H9 (cell line): ENCODE data around the gene PTPRN2. TPM values are rescaled to one million over a fixed set of nuclear protein-coding genes. Genes with fewer than 3 reads are reported as not detected.

Experiments used
- DNase-seq: peaks from one replicate; pipeline ENCODE4 v3.0.0-alpha.2; 2017
- H2AFZ ChIP-seq: one replicate; pipeline ENCODE4 v1.6.1; 2013; ENCODE audit warnings: mild to moderate bottlenecking, low read length, control low read depth, moderate library complexity
- H2AK5ac ChIP-seq: 2 replicates; pipeline ENCODE4 v1.6.1; 2013; ENCODE audit warnings: low read length, control low read depth, mixed read lengths; ENCODE audit not compliant: insufficient read length
- H2BK120ac ChIP-seq: one replicate; pipeline ENCODE4 v1.6.1; 2013; ENCODE audit warnings: low read depth, mild to moderate bottlenecking, low read length, control low read depth, inconsistent platforms; ENCODE audit not compliant: poor library complexity, severe bottlenecking
- H2BK12ac ChIP-seq: 2 replicates; pipeline ENCODE4 v1.6.1; 2013; ENCODE audit warnings: low read length, control low read depth, mixed read lengths, low read depth; ENCODE audit not compliant: insufficient read length
- H2BK15ac ChIP-seq: 2 replicates; pipeline ENCODE4 v1.6.1; 2013; ENCODE audit warnings: low read depth, low read length, control low read depth
- H2BK20ac ChIP-seq: one replicate; pipeline ENCODE4 v1.6.1; 2013; ENCODE audit warnings: low read depth, mild to moderate bottlenecking, low read length, control low read depth, inconsistent platforms; ENCODE audit not compliant: poor library complexity, severe bottlenecking
- H2BK5ac ChIP-seq: 2 replicates; pipeline ENCODE4 v1.6.1; 2013; ENCODE audit warnings: low read length, control low read depth, mixed read lengths; ENCODE audit not compliant: insufficient read length
- H3K14ac ChIP-seq: 2 replicates; pipeline ENCODE4 v1.6.1; 2013; ENCODE audit warnings: low read length, control low read depth; ENCODE audit not compliant: insufficient read depth
- H3K18ac ChIP-seq: 2 replicates; pipeline ENCODE4 v1.6.1; 2013; ENCODE audit warnings: low read depth, mild to moderate bottlenecking, mixed read lengths, low read length, control low read depth; ENCODE audit not compliant: insufficient read length
- H3K23ac ChIP-seq: 2 replicates; pipeline ENCODE4 v1.6.1; 2013; ENCODE audit warnings: low read length, control low read depth, mixed read lengths, low read depth; ENCODE audit not compliant: insufficient read length
- H3K23me2 ChIP-seq: 2 replicates; pipeline ENCODE4 v1.6.1; 2013; ENCODE audit warnings: low read depth, mild to moderate bottlenecking, mixed read lengths, low read length, control low read depth; ENCODE audit not compliant: insufficient read length, poor library complexity, severe bottlenecking
- H3K27ac ChIP-seq: 2 replicates; pipeline ENCODE4 v1.5.1; 2013; ENCODE audit warnings: low read length, control low read depth, mixed read lengths, low read depth; ENCODE audit not compliant: insufficient read length
- H3K27me3 ChIP-seq: 2 replicates; pipeline ENCODE4 v1.6.1; 2013; ENCODE audit warnings: low read length, control low read depth, inconsistent platforms; ENCODE audit not compliant: insufficient read depth
- H3K4ac ChIP-seq: 2 replicates; pipeline ENCODE4 v1.6.1; 2013; ENCODE audit warnings: low read depth, mild to moderate bottlenecking, control low read depth, inconsistent platforms, low read length, moderate library complexity
- H3K4me1 ChIP-seq: 2 replicates; pipeline ENCODE4 v1.6.1; 2013; ENCODE audit warnings: low read length, control low read depth, inconsistent platforms; ENCODE audit not compliant: insufficient read depth
- H3K4me2 ChIP-seq: 2 replicates; pipeline ENCODE4 v1.6.1; 2013; ENCODE audit warnings: low read length, control low read depth, mixed read lengths; ENCODE audit not compliant: insufficient read length, insufficient read depth
- H3K56ac ChIP-seq: 2 replicates; pipeline ENCODE4 v1.6.1; 2013; ENCODE audit warnings: low read depth, mild to moderate bottlenecking, mixed read lengths, low read length, control low read depth; ENCODE audit not compliant: insufficient read length
- H3K79me1 ChIP-seq: 2 replicates; pipeline ENCODE4 v1.6.1; 2013; ENCODE audit warnings: low read depth, mild to moderate bottlenecking, moderate library complexity, low read length, control low read depth, inconsistent platforms; ENCODE audit not compliant: insufficient read depth, poor library complexity, severe bottlenecking
- H3K79me2 ChIP-seq: 2 replicates; pipeline ENCODE4 v1.6.1; 2013; ENCODE audit warnings: low read length, control low read depth, inconsistent platforms; ENCODE audit not compliant: insufficient read depth
- H3K9ac ChIP-seq: 2 replicates; pipeline ENCODE4 v1.6.1; 2013; ENCODE audit warnings: low read length, control low read depth, mixed read lengths; ENCODE audit not compliant: insufficient read length; ENCODE audit errors: extremely low read depth
- H3K9me3 ChIP-seq: one replicate; pipeline ENCODE4 v1.6.1; 2013; ENCODE audit warnings: low read depth, low read length, inconsistent platforms; ENCODE audit not compliant: control insufficient read depth
- H3T11ph ChIP-seq: one replicate; pipeline ENCODE4 v1.6.1; 2013; ENCODE audit warnings: mild to moderate bottlenecking, low read length, control low read depth, inconsistent platforms
- H4K20me1 ChIP-seq: one replicate; pipeline ENCODE4 v1.6.1; 2013; ENCODE audit not compliant: control insufficient read depth, insufficient read length, insufficient read depth
- H4K5ac ChIP-seq: 2 replicates; pipeline ENCODE4 v1.6.1; 2013; ENCODE audit warnings: low read depth, mild to moderate bottlenecking, mixed read lengths, low read length, control low read depth; ENCODE audit not compliant: insufficient read length
- H4K8ac ChIP-seq: replicated peaks from 2 replicates; pipeline ENCODE4 v1.6.1; 2013; ENCODE audit warnings: low read length, control low read depth, mixed read lengths, low read depth; ENCODE audit not compliant: insufficient read length
- H4K91ac ChIP-seq: 2 replicates; pipeline ENCODE4 v1.6.1; 2013; ENCODE audit warnings: low read depth, mild to moderate bottlenecking, moderate library complexity, mixed read lengths, low read length, control low read depth; ENCODE audit not compliant: insufficient read length
- H3K27ac Mint-ChIP-seq, 3 experiments: 2 replicates in 2 of 3; 3 replicates in 1 of 3; pipeline ENCODE4 v1.8.0; 2020 to 2021; ENCODE audit warnings: mixed read lengths in 3 of 3, mild to moderate bottlenecking in 1 of 3, moderate library complexity in 1 of 3
- H3K27me3 Mint-ChIP-seq: 2 replicates; pipeline ENCODE4 v1.8.0; 2021; ENCODE audit warnings: low read depth, mild to moderate bottlenecking, moderate library complexity, mixed read lengths
- H3K36me3 Mint-ChIP-seq, 3 experiments: 2 replicates in 2 of 3; 3 replicates in 1 of 3; pipeline ENCODE4 v1.8.0; 2020 to 2021; ENCODE audit warnings: low read depth in 3 of 3, mixed read lengths in 3 of 3; ENCODE audit not compliant: insufficient read depth in 1 of 3
- H3K4me1 Mint-ChIP-seq, 2 experiments: 2 replicates each; pipeline ENCODE4 v1.8.0; 2020; ENCODE audit warnings: mixed read lengths in 2 of 2
- H3K4me3 Mint-ChIP-seq, 2 experiments: 2 replicates in 1 of 2; 3 replicates in 1 of 2; pipeline ENCODE4 v1.8.0; 2020 to 2021; ENCODE audit warnings: mild to moderate bottlenecking in 2 of 2, mixed read lengths in 2 of 2, moderate library complexity in 1 of 2
- H3K9me3 Mint-ChIP-seq, 2 experiments: 2 replicates in 1 of 2; 3 replicates in 1 of 2; pipeline ENCODE4 v1.8.0; 2020; ENCODE audit warnings: mild to moderate bottlenecking in 2 of 2, mixed read lengths in 2 of 2, moderate library complexity in 1 of 2
- CTCF ChIP-seq: fragments of 200-600 bp; sonication (generic); conservative IDR thresholded peaks from 3 replicates; pipeline ENCODE4 v1.8.0; 2021; ENCODE audit warnings: antibody characterized with exemption, mild to moderate bottlenecking
- WGBS: extraction: QIAGEN DNeasy Blood & Tissue Kit; methylation state at CpG from one replicate; pipeline ENCODE4 v1.1.7; 2013; ENCODE audit warnings: missing lambda C conversion rate, low lambda C conversion rate, mixed read lengths; ENCODE audit not compliant: insufficient read length; ENCODE audit errors: extremely low coverage; 5-methylcytosine and 5-hydroxymethylcytosine counted together
- total RNA-seq: library from RNA; stranded (reverse); gene quantifications from 2 replicates; pipeline ENCODE4 v1.2.1, GENCODE V29; 2021

PTPRN2 gene
- total RNA-seq, 1 experiment from 2014 or later: 5.2 TPM

DNA sequence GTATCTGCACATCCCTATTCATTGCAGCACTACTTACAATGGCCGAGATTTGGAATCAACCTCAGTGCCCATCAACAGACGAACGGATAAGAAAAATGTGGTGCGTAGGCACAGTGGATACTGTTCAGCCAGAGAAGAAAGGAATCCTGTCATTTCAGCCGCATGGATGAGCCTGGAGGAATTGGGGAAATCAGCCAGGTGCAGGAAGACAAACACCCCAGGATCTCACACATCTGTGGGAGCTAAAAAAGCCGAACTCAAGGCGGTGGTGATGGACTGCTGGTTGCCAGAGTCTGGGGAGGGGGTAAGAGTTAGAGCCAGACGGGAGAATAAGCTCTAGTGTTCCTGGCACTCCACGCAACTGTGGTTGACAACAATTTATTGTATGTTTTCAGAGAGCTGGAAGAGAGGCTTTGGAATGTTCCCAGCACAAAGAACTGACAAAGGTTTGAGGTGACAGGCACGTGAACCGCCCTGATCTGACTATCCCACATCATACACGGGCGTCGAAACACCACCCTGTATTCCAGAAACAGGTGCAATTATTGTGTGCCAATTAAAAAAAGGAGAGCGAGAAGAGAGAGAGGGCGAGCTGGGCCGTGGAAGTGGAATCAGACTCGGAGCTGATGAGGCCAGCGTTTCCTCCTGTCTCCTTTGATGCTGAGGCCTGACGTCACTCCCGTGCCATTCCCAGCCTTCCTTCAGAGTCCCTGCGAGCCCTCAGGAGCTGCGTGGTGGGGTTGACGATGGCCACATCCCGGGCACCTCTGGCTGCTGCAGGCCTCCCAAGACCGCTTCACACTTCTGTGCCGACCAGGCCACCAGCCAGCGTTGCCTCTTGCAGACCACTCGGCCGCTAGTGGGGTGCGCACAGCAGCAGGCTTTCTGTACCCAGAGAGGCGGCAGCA is 1061.4 kb downstream of the PTPRN2 start:
- Histone ChIP-seq H3K9ac (no peak overlapping the region), H3K79me2 (no peaks in the 10 kb centered on the region), H3T11ph (no peak overlapping the region), H4K5ac (no peak overlapping the region), H3K27ac (no peak overlapping the region), H4K8ac (no peak overlapping the region), H2BK20ac (no peak overlapping the region), H3K23me2 (no peaks in the 10 kb centered on the region), H2BK15ac (no peak overlapping the region), H3K79me1 (no peaks in the 10 kb centered on the region), H4K20me1 (peaks cover 5% of the 10 kb centered on the region), H3K4ac (no peak overlapping the region), H3K18ac (no peak overlapping the region), H3K9me3 (no peaks in the 10 kb centered on the region), H3K4me1 (0 out of 2 replicates have a peak, but pooled peaks cover 2% of the 10 kb centered on the region), H2AK5ac (no peak overlapping the region), H2BK5ac (no peak overlapping the region), H4K91ac (no peak overlapping the region), H3K27me3 (no peaks in the 10 kb centered on the region), H2BK12ac (no peak overlapping the region), H2BK120ac (no peak overlapping the region), H3K56ac (no peak overlapping the region), H2AFZ (no peak overlapping the region), H3K23ac (no peak overlapping the region), H3K14ac (no peak overlapping the region), H3K4me2 (no peak overlapping the region)
- Mint-ChIP-seq H3K9me3 (no peaks in the 10 kb centered on the region; a peak in 2 of 5 replicates), H3K27ac (no peak overlapping the region), H3K27me3 (peaks cover 81% of the 10 kb centered on the region), H3K36me3 (no peaks in the 10 kb centered on the region; a peak in 1 of 7 replicates), H3K4me1 (peaks cover 0 to 6% of the 10 kb centered on the region in 2 experiments; a peak in 1 of 4 replicates), H3K4me3 (no peak overlapping the region)
- DNase-seq: peak; percentile 34
- no peak for TF ChIP-seq CTCF
- WGBS: no CpG with 5 or more reads among the region's 32 CpGs
